ENCODE measurements around the gene RAMACL.
A peak's percentile ranks its signal among the peaks of the same experiment; 100 is the strongest.
"Not testable (repeated sequence)": the region's sequence is repeated elsewhere in the genome, so short reads cannot be mapped to it uniquely, and the experiment has no call there.

RAMACL gene

GRCh38 chr6:166554316-166554715 is 32.2 kb downstream of the RAMACL start:
- DNase-seq (ENCODE audit: low read depth) = no peak

- peak; percentile 59 for DNase-seq (ENCODE audit: low read depth)
Observed at GRCh38 chr6:166553563-166554271, 32.8 kb downstream of the RAMACL start.

- no peak for DNase-seq (ENCODE audit: low read depth)
Observed at GRCh38 chr6:166552600-166552999, 33.9 kb downstream of the RAMACL start.

GRCh38 chr6:166551754-166552495 is 34.6 kb downstream of the RAMACL start:
- DNase-seq (ENCODE audit: low read depth) = no peak

GRCh38 chr6:166546653-166547052 is 39.8 kb downstream of the RAMACL start:
- DNase-seq (ENCODE audit: low read depth) = no peak

GRCh38 chr6:166545156-166546034 is 41.1 kb downstream of the RAMACL start:
- no peak for DNase-seq (ENCODE audit: low read depth)

GRCh38 chr6:166544296-166544605 is 42.2 kb downstream of the RAMACL start:
- no peak for DNase-seq (ENCODE audit: low read depth)

GRCh38 chr6:166543603-166544295 is 42.7 kb downstream of the RAMACL start:
- DNase-seq (ENCODE audit: low read depth) = no peak

- DNase-seq (ENCODE audit: low read depth) = no peak
Observed at GRCh38 chr6:166542580-166542912, 43.9 kb downstream of the RAMACL start.

- no peak for DNase-seq (ENCODE audit: low read depth)
Observed at GRCh38 chr6:166541876-166542579, 44.5 kb downstream of the RAMACL start.

GRCh38 chr6:166541366-166541765 is 45.1 kb downstream of the RAMACL start:
- DNase-seq (ENCODE audit: low read depth) = no peak

GRCh38 chr6:166540631-166541331 is 45.7 kb downstream of the RAMACL start:
- no peak for DNase-seq (ENCODE audit: low read depth)

GRCh38 chr6:166539543-166539942 is 46.9 kb downstream of the RAMACL start:
- no peak for DNase-seq (ENCODE audit: low read depth)

- not testable (repeated sequence) for DNase-seq (ENCODE audit: low read depth)
Observed at GRCh38 chr6:166539011-166539385, 47.5 kb downstream of the RAMACL start.

GRCh38 chr6:166538297-166539010 is 48.0 kb downstream of the RAMACL start:
- DNase-seq (ENCODE audit: low read depth) = no peak

GRCh38 chr6:166534658-166535406 is 51.6 kb downstream of the RAMACL start:
- no peak for DNase-seq (ENCODE audit: low read depth)

GRCh38 chr6:166533205-166533824 is 53.2 kb downstream of the RAMACL start:
- no peak for DNase-seq (ENCODE audit: low read depth)

All from fibroblast of the conjunctiva (primary cell).